ENCODE data around the gene FBXW4.
"Not testable (repeated sequence)": the region's sequence is repeated elsewhere in the genome, so short reads cannot be mapped to it uniquely, and the experiment has no call there.

Gene FBXW4

DNA sequence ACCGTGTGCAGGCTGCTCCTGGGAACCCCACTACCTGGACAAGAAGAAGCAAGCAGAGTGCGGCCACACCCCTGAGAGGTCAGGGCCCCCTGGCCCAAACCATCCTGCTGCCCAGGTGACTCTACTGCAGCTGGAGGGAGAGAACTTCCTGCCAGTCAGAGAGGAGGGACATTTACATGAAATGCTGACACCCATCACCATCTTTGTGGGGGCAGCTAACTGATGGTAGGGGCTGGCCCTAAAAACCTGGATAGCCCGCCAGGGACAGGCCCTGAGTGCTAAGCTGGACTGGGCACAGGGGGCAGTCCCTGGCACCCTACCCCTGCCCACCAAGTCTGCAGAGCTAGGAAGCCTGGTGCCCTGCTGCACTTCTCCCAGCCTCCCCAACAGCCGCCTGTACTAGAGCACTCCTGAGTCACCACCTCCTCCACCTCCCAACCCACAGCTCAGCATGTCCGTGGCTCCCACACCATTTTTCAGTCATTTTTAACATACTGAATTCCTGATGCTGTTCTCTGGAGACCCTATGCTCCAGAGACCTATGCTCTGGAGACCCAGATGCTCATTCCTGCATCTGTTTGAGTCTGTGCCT, 79.3 kb downstream of the FBXW4 start:
- no peak for DNase-seq

- no peak for DNase-seq
Measured at GRCh38 chr10:101614663-101615524, 80.1 kb downstream of the FBXW4 start.

DNA sequence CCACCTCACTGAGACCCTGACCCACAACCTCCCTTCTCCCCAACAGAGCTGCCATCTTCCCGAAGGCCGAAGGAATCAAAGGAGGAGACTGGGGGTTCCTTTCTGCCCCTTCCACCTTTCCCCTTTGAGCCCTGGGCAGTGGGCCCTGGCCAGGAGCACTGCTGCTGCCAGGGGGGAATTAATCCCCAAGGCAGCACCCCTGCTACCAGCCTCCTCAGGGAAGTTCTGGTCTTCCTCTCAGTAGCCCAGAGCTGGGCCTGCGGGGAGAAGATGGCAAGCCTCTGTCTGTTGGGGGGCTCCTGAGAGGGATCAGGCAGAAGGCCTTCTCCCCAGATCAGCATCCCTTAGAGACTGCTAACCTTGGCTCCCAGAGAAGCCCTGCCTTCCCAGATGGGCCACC, 81.3 kb downstream of the FBXW4 start:
- DNase-seq, result no peak

- DNase-seq, result no peak
Measured at GRCh38 chr10:101612872-101613271, 82.1 kb downstream of the FBXW4 start.

DNA sequence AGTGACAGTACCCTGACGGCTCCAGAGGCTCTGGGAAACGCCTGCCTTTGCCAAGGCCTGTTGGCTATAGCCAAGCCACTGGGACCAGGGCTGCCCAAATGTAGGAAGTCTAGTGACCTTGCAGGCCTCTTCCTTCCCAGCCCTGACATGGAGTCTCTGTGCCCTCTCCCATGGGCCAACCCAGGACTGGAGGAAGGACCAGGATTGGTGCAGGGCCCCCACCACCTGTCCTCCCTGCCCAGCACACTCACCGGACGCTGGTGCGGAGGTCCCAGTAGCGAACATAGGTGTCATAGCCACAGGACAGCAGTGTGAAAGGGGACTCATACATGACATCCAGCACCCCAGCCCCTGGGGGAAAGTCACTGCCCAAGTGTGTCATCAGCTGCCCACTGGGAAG, 82.9 kb downstream of the FBXW4 start:
- DNase-seq, result no peak

- peak; percentile 12 for DNase-seq
Measured at GRCh38 chr10:101611096-101611905, 83.7 kb downstream of the FBXW4 start.

- no peak for DNase-seq
Measured at GRCh38 chr10:101609481-101609880, 85.5 kb downstream of the FBXW4 start.

DNA sequence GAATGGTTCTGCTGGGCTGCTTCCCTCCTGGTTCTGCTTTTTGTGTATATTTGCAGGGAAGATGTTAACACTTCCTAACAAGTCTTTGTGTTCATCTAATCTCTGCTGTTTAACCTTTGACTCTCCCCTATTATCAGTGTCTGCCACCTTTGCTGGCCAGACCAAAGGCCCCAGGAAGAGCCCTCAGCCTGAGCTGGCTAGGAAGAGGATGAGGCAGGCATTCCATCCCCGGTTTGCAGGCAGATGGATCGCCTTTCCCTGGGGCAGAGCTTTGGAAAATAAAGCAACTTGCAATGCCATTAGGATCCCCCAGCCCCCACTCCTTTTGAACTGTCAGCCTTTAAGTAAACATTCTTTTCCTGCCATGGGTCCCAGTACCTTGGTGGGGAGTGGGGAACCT, 87.8 kb downstream of the FBXW4 start:
- no peak for DNase-seq

DNA sequence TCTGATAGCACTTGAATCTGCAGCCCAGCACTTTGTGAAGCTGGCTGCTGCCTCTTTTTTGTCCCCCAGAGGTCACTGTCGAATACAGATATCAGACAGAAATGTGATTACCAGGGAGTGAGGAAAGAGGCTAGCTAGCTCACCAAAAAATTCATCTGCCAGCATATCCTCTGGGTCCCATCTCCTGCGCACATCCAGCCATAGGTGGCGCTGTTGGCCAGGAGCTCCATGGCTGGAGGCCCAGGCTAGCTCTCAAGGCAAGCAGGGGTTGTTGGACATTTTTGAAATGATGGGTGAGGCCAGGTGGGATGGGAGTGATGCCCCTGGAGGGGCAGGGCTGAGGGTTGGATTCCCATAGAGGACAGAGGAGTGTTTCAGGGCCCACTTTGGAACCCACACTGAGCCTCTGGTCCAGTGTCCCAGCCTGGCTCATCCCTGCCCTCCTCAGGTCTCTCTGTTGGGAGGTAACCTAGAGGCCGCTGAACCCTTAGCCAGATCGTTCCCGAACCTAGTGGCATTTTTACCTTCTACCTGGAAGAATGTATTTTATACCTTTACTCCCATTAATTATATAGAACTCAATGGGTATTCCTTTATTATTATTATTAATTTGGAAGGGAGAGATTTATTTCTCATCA, 92.1 kb downstream of the FBXW4 start:
- peak; percentile 69 for DNase-seq

DNA sequence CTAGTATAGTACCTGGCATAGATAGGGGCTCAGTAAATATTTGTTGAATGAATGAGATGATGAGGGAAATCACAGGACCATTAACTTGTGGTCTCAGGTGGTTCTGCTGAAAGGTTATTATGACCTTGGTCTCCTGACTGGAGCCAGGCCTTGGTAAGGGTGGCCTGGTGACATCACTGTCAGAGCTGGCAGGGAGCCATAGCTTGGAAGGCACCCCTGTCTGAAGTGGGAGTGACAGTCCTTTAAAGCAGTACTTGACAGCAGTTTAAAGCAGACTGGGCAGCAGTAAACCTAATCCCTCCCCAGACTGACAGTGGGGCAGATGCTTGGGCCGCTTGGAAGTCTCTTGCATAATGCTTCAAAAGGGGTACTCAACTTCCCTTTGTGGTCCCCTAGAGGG, 93.4 kb downstream of the FBXW4 start:
- no peak for DNase-seq

GRCh38 chr10:101597091-101597900, 97.7 kb downstream of the FBXW4 start:
- DNase-seq, result no peak

GRCh38 chr10:101595591-101596433, 99.2 kb downstream of the FBXW4 start:
- DNase-seq, result no peak

DNA sequence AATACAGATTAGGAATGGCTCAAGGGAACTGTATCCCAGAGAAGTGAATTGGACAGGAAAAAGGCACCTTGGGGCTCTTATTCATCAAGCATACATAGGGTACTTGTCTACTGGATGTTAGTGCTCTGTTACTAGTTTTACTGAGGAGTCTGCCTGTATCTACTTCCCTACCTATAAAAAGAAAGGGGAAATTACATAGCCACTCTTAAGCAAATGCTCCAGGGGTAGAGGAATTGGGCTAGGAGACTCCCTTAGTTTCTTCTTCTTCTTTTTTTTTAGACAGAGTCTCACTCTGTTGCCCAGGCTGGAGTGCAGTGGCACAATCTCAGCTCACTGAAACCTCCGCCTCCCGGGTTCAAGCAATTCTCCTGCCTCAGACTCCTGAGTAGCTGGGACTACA, 101.6 kb downstream of the FBXW4 start:
- DNase-seq, result not testable (repeated sequence)

- DNase-seq, result peak; percentile 67
Measured at GRCh38 chr10:101588879-101589278, 106.1 kb downstream of the FBXW4 start.

DNA sequence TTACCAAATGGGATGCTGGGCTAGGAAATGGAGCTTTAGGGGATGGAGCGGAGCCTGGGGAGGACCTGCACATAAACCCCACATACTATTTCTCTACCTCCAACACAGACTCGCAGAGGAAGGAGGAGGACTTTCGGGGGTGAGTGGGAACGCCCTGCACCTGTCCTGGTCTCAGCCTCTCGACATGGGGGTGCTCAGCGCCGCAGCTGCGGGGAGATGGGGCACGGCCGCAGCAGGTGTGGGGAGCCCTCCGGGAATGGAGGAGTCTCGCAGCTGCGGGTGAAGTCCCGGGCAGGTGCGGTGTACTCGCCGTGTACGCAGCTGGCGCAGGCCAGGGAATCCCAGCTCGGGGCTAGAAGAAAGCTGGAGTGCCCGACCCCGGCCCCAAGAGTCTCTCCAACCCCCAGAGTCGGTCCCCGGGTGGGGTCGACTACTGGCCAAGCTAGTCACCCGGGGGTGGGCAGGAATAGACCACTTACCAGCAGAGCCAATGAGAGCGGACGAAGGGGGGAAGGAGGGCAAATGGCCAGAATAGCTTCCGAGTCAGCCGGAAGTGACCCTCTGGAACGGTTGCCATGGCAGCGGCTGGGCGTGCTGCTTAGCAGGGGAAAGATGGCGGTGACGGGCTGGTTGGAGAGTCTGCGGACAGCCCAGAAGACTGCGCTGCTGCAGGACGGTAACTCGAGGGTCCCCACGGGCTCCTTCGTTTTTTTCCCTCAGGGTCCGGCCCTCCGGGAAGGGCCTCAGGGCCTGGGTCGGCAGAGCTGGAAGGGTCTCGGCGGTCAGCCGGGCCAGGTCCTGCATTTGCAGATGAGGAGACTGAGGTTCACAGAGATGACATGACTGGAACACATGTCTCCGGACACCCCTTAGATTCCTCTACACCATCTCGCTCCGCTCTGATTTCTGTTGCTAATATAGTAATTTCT, 107.0 kb downstream of the FBXW4 start, which contains the start of the genes DPCD and POLL:
Gene DPCD, plus strand, starts transcription at position 597 of the 929 bp plus-strand sequence. Its CDS starts 16 bp downstream, at position 613.
Gene POLL, minus strand, starts transcription at position 533 of the 929 bp plus-strand sequence. CDS start 897 bp downstream, outside the sequence.
- peak; percentile 93 for DNase-seq

GRCh38 chr10:101585841-101586240, 109.1 kb downstream of the FBXW4 start:
- no peak for DNase-seq

DNA sequence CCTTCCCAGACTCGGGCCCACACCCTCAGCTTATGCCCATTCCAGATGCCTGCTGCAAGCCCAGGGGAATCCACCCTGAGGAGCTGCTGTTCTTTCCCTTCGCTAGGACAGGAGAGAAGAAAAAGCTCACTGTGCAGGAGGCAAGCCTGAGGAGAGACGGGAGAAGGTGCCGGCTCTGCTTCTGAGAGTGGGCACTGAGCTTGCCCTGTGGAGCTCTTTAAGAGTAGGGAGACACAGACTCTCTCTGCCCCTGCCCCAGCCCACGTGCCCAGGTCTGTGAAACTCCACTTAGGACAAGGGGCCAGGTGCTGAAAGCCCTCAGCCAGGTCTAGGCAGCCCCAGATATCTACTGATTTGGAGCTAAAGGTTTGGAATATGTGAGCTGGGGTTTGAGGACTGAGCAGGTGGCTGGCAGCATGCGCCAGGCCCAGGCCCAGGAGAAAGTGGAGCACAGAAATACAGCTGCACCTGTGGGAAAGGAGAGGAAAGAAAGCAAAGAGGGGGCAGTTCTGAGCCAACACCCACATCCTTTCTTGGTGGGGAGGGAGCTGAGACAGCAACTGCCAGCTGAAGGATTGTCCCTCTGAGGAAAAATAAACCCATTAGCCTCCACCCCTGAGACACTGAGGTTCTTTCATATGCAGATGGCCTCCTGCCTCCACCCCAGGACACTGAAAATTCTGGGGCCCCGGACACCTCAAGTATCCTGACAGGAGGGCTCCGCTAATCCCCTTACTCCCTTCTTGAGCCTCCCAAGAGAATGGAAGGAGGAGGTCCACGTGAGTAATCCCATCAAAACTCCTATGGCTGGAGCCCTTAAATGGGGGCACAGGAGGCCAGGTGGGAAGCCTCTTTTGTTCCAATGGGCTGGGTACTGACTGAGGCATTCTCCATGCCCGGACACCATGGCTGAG, 114.2 kb downstream of the FBXW4 start:
- DNase-seq, result no peak

DNA sequence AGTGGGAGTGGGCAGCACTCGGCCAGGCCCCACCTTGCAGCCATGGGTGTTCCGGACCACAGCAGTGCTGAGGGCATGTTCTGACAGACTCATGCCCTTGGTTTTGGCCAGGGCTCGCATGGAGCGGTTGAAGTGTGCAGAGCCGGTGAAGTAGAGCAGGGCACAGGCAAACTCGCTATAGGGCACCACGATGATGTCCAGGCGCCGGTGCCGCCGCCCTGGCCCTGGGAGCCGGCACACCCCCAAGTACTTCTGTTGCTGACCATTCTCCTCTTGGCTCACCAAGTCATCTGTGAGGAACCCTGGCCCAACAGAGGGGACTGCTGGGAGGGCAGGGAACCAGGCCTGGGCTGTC, 115.5 kb downstream of the FBXW4 start:
- no peak for DNase-seq

Data from NCI-H226 (cell line).